Body of pancreas (tissue), 4 donors: ENCODE data around the gene FAM120B.

Experiments
- CTCF ChIP-seq, 7 experiments: fragments of 450-650 bp in 4 of 7; fragments of 200-600 bp in 3 of 7; sonication (generic) in 3 of 7; IDR thresholded peaks; one replicate each; pipeline ENCODE4 v1.5.1; 2016 to 2019; ENCODE audit warnings: antibody characterized with exemption in 7 of 7
- POLR2A ChIP-seq, 3 donors: fragments of 450-650 bp; IDR thresholded peaks; one replicate each; pipeline ENCODE4 v1.6.1; 2016; ENCODE audit warnings: antibody characterized with exemption in 3 of 3, mild to moderate bottlenecking in 2 of 3

GRCh38 chr6:170394980-170395379 lies 88.4 kb downstream of the FAM120B start:
- TF ChIP-seq CTCF (IDR thresholded peaks at IDR 0.05) (no peak), POLR2A (IDR thresholded peaks at IDR 0.05) (no peak)
